Sigmoid colon (tissue), 7 donors: ENCODE results near the gene PEX3. TPM values are rescaled to one million over a fixed set of nuclear protein-coding genes. Genes with fewer than 3 reads are reported as not detected.

Experiments used
- DNase-seq: peaks from one replicate; pipeline ENCODE4 v3.0.0-alpha.2; 2019
- H3K27ac ChIP-seq, 4 donors: fragments of 200-600 bp; sonication (generic); one replicate each; pipeline ENCODE4 v1.5.1; 2016 to 2019; ENCODE audit warnings: mild to moderate bottlenecking in 1 of 4
- H3K27me3 ChIP-seq, 3 donors: fragments of 200-600 bp; sonication (generic); one replicate each; pipeline ENCODE4 v1.5.1; 2019; ENCODE audit warnings: mild to moderate bottlenecking in 1 of 3
- H3K36me3 ChIP-seq, 4 donors: fragments of 200-600 bp; sonication (generic); one replicate each; pipeline ENCODE4 v1.5.1; 2016 to 2019
- H3K4me1 ChIP-seq, 4 donors: fragments of 200-600 bp; sonication (generic); one replicate each; pipeline ENCODE4 v1.5.1; 2017 to 2019
- H3K4me3 ChIP-seq, 4 donors: fragments of 200-600 bp; sonication (generic); one replicate each; pipeline ENCODE4 v1.5.1; 2017 to 2019; ENCODE audit warnings: mild to moderate bottlenecking in 2 of 4, moderate library complexity in 1 of 4
- H3K9me3 ChIP-seq, 4 donors: fragments of 200-600 bp in 3 of 4; sonication (generic) in 3 of 4; one replicate each; pipeline versions ENCODE4 v1.5.1 to v1.6.1; 2013 to 2019
- CTCF ChIP-seq, 4 experiments: fragments of 450-650 bp in 3 of 4; fragments of 200-600 bp in 1 of 4; IDR thresholded peaks; one replicate each; pipeline ENCODE4 v1.5.1; 2016 to 2019; ENCODE audit warnings: antibody characterized with exemption in 4 of 4, mild to moderate bottlenecking in 3 of 4, moderate library complexity in 2 of 4
- EP300 ChIP-seq, 4 donors: sonication (generic); formaldehyde crosslinking; IDR thresholded peaks; one replicate each; pipeline ENCODE4 v1.6.1; 2017; ENCODE audit warnings: antibody characterized with exemption in 4 of 4
- POLR2A ChIP-seq, 2 donors: fragments of 450-650 bp; IDR thresholded peaks; one replicate each; pipeline ENCODE4 v1.6.1; 2016; ENCODE audit warnings: antibody characterized with exemption in 2 of 2, mild to moderate bottlenecking in 2 of 2, moderate library complexity in 2 of 2
- POLR2AphosphoS5 ChIP-seq, 4 donors: sonication (generic); formaldehyde crosslinking; IDR thresholded peaks; one replicate each; pipeline ENCODE4 v1.6.1; 2017; ENCODE audit warnings: antibody characterized with exemption in 4 of 4
- WGBS, 2 donors: extraction: QIAGEN DNeasy Blood & Tissue Kit; methylation state at CpG; one replicate each; pipeline ENCODE4 v1.1.7; 2013; 5-methylcytosine and 5-hydroxymethylcytosine counted together
- intact Hi-C: fragments of 100-400 bp; cut with DNase I; formaldehyde crosslinking; loops from one replicate; pipeline ENCODE4 v1.15.1; 2023
- polyA plus RNA-seq, 3 donors: library from polyadenylated mRNA; stranded (reverse); fragments of 200-250 nt; gene quantifications; one replicate each; pipeline ENCODE4 v1.2.3, GENCODE V29; 2013
- total RNA-seq, 4 donors: library from RNA; depleted of rRNA; stranded (reverse); fragments of >200 nt; gene quantifications; one replicate each; pipeline ENCODE4 v1.1.0, GENCODE V29; 2016
- donor health status: healthy with polysubstance abuse.
- donor health status: Bipolar disorder and iron deficiency.
- donor health status: healthy.

Gene PEX3
- total and polyA plus RNA-seq, 7 donors, result 5.1 to 16.1 (median 10.6) TPM

DNA sequence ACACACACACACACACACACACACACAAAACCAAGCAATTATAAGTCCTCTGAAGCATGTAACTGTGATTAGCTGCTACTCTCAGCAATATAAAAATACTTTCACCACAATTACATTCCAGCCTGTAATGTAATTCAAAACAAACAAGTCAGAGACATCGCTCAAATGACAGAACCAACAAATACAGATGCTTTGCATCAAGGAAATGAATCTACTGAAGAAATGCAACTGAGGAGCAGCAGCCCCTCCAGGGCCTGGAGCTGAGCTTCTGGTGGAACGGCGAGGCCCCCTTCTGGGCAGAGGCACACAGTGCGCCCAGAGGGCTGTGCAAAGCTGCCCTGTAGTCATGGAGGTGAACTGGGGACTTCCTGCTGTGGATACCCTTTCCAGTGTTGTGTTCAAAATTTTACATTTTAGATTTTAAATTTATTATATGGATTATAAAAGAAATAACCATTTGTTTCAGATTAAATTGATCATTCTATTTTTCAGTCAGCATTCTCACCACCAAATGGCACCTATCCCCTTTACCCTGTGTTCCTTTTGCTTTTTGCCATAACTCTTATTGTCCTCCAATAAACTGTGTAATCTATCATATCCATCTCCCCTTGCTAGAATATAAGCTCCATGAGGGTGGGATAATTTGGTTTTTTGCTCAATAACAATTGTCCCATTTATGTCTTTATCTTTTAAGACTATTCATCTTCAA lies 23.3 kb upstream of the PEX3 start:
- Histone ChIP-seq H3K27me3 (no peaks in the 10 kb centered on the region), H3K9me3 (no peaks in the 10 kb centered on the region), H3K36me3 (peaks cover 0 to under 1% (median 0%) of the 10 kb centered on the region in 4 donors), H3K4me1 (no peaks in the 10 kb centered on the region), H3K4me3 (no peak overlapping the region), H3K27ac (no peak overlapping the region)
- DNase-seq, result peak; percentile 78
- 13 to 22% methylated on average over 4 of the region's 4 CpGs for WGBS, 2 donors
- TF ChIP-seq CTCF (IDR thresholded peaks at IDR 0.05), result peak; percentile 56 to 93 (median 78)
- TF ChIP-seq EP300 (IDR thresholded peaks at IDR 0.05), result no peak
- TF ChIP-seq POLR2A (IDR thresholded peaks at IDR 0.05), result no peak
- TF ChIP-seq POLR2AphosphoS5 (IDR thresholded peaks at IDR 0.05), result peak in 1 of 4 donors; percentile 26
- intact Hi-C loops, result loop anchor here (1.0 to 2.0 kb wide), 2 partner anchors 734 to 952 kb away; no protein-coding TSS in a partner anchor

DNA sequence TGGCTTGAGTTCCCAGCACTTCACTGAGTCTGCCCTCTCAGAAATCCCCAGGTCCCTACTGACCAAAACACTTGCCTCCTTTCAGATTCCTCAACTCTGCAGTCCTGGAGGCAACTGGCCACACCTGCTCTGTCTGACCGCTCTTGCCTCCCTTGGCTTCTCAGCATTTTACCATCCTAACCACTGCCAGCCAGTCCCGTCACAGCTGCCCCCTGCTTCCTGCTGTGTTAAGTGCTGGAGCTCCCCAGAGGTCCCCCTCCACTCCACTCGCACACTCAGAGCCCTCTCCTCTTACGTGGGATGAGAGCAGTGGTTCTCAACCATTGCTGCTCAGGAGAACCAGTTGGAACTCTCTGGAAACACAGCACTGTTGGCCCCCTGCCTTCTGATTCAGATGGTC lies 20.6 kb upstream of the PEX3 start:
- Histone ChIP-seq H3K4me3 (no peak overlapping the region), H3K9me3 (no peaks in the 10 kb centered on the region), H3K4me1 (no peaks in the 10 kb centered on the region), H3K27ac (no peak overlapping the region), H3K36me3 (peaks cover 0 to 4% (median 0%) of the 10 kb centered on the region in 4 donors), H3K27me3 (no peaks in the 10 kb centered on the region)
- no peak for DNase-seq
- TF ChIP-seq EP300 (IDR thresholded peaks at IDR 0.05), result no peak
- no peak for TF ChIP-seq POLR2A (IDR thresholded peaks at IDR 0.05)
- TF ChIP-seq POLR2AphosphoS5 (IDR thresholded peaks at IDR 0.05), result no peak
- TF ChIP-seq CTCF (IDR thresholded peaks at IDR 0.05), result no peak
- WGBS, 2 donors, result 93 to 94% methylated on average over 4 of the region's 4 CpGs
- intact Hi-C loops, result no loop called here

- peaks cover 0 to 4% (median 0%) of the 10 kb centered on the region in 4 donors for H3K36me3 ChIP-seq
- no peak overlapping the region for H3K4me3 ChIP-seq
- intact Hi-C loops, result no loop called here
- H3K27me3 ChIP-seq, result no peaks in the 10 kb centered on the region
- H3K27ac ChIP-seq, result no peak overlapping the region
- H3K4me1 ChIP-seq, result no peaks in the 10 kb centered on the region
- no peak for DNase-seq
- no peak for TF ChIP-seq POLR2A (IDR thresholded peaks at IDR 0.05)
- no peak for TF ChIP-seq CTCF (IDR thresholded peaks at IDR 0.05)
- TF ChIP-seq EP300 (IDR thresholded peaks at IDR 0.05), result no peak
- no peak for TF ChIP-seq POLR2AphosphoS5 (IDR thresholded peaks at IDR 0.05)
- H3K9me3 ChIP-seq, result no peaks in the 10 kb centered on the region
- 69 to 92% methylated on average over 1 of the region's 1 CpG for WGBS, 2 donors
Observed at GRCh38 chr6:143431226-143431625, 19.4 kb upstream of the PEX3 start.

- Histone ChIP-seq H3K27me3 (no peaks in the 10 kb centered on the region), H3K4me1 (no peaks in the 10 kb centered on the region), H3K36me3 (peaks cover 0 to 4% (median 0%) of the 10 kb centered on the region in 4 donors), H3K9me3 (no peaks in the 10 kb centered on the region), H3K27ac (no peak overlapping the region), H3K4me3 (no peak overlapping the region)
- intact Hi-C loops, result no loop called here
- TF ChIP-seq POLR2A (IDR thresholded peaks at IDR 0.05) (no peak), CTCF (IDR thresholded peaks at IDR 0.05) (no peak), POLR2AphosphoS5 (IDR thresholded peaks at IDR 0.05) (no peak), EP300 (IDR thresholded peaks at IDR 0.05) (no peak)
- WGBS, 2 donors, result 94 to 97% methylated on average over 4 of the region's 4 CpGs
- no peak for DNase-seq
Observed at GRCh38 chr6:143432588-143432987, 18.0 kb upstream of the PEX3 start.
